GM12892 (cell line): Measurements from ENCODE around the gene ZSWIM6.

Experiments used
- POLR2A ChIP-seq: IDR thresholded peaks from 2 replicates; pipeline ENCODE4 v1.6.1; 2011; ENCODE audit warnings: low read depth, low read length, control low read depth
- POLR2AphosphoS5 ChIP-seq: IDR thresholded peaks from 2 replicates; pipeline ENCODE4 v1.6.1; 2011; ENCODE audit warnings: low read depth, low read length, control low read depth

- no peak for TF ChIP-seq POLR2A
- no peak for TF ChIP-seq POLR2AphosphoS5
Observed at GRCh38 chr5:61321669-61322068, 10.4 kb upstream of the ZSWIM6 start.
